NCI-H526 (cell line): ENCODE results near the gene NEK5.
"Not testable (repeated sequence)": the region's sequence is repeated elsewhere in the genome, so short reads cannot be mapped to it uniquely, and the experiment has no call there.

ENCODE experiments used
- DNase-seq, 2 experiments: peaks; one replicate each; lab custom pipeline; 2025; lab: John Stamatoyannopoulos, UW

The NEK5 gene

DNA sequence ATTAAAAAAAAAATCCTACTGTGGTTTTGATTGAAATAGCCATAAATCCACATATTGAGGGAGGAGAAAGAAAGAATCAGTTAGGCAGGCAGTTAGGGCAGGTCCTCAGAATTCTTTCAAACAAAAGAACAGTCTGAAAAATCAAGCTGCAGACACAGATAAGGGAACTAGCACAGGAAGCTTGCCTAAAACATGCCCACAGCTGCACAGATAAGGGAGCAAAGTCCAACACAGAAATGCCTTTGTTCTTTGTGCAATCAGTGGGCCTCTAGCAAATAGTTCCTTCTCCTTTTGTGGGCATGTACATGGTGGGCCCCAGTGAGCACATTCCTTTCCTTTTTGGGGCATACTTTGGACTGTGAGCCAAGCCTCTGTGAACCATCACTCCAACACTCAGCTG, 61.6 kb downstream of the NEK5 start:
- no peak for DNase-seq

DNA sequence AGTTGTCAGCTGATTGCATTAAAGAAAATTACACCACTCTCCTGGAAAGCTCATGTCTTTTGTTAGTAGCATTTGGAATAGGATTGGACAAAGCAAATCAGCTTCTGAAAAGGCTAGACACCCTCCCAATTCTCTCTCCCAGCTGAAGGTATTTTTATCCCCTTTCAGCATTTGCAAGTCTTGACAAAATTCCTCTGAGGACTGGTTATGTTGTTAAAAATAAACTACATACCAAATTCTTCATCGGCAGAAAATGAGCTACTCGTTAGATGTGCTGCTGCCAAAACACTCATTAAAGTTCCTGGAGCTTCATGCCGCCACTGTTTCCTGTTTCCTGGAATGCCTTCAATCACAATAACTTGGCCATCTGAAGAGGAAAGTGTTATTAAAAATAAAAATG, 67.3 kb downstream of the NEK5 start:
- DNase-seq = no peak

DNA sequence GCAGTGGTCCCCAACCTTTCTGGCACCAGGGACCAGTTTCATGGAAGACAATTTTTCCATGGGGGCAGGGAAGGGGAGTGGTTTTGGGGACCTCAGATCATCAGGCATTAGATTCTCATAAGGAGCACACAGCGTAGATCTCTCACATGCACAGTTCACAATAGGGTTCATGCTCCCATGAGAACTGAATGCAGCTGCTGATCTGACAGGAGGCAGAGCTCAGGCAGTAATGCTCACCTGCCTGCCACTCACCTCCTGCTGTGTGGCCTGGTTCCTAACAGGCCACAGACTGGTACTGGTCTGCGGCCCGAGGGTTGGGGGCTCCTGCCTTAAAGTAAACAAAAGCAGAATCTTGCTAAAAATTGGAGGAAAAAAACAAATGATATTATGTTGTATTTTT, 67.8 kb downstream of the NEK5 start:
- DNase-seq = not testable (repeated sequence)

DNA sequence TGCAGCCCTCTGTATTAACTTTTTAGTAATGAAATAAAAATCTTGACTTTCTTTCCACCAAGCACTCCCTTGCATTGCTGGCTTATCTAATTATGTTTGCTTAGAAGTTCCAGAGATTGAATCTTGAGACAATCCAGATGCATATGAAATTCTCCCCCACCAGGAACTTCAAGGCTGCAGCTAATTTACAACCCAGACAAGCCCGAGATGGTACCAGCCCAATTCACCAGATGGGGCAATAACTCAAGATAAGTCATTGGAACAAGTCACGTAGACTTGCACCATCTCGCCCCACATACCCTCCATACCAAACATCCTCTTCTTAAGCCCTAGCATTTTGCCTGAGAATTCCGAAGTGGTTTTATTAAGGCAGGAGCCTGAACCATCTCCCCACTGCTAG, 75.4 kb downstream of the NEK5 start:
- no peak for DNase-seq

DNA sequence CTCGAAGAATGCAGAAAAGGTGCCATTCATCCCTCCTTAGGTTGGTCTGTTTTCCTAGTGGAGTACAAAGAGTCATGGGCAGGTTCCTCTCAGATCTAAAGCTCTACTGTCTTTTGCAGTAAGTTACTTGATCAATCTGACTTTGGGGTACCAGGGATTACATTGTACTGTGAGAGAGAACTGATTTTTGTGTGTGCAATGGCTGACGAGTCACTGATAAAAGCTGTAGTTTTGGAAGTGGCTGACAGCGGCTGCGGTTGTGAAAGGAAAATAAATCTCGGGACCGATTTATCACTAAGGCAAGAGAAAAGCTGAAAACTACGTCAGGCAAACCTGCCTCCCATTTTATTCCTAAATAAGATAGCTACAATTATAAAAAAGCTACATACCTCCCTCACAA, 77.5 kb downstream of the NEK5 start:
- no peak for DNase-seq

DNA sequence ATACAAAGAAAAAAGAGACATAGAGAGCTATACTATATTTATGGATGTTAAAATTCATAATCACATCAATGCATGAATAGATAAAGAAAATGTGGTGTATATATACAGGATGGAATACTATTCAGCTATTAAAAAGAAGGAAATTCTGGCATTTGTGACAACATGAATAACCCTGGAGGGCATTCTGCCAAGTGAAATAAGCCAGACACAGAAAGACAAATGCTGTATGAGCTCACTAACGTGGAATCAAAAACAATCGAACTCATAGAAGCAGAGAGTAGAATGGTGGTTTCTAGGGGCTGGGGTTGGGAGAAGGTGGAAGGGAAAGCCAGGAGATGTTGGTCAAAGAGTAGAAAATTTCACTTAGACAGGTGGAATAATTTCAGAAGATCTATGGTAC, 80.4 kb downstream of the NEK5 start:
- no peak for DNase-seq

DNA sequence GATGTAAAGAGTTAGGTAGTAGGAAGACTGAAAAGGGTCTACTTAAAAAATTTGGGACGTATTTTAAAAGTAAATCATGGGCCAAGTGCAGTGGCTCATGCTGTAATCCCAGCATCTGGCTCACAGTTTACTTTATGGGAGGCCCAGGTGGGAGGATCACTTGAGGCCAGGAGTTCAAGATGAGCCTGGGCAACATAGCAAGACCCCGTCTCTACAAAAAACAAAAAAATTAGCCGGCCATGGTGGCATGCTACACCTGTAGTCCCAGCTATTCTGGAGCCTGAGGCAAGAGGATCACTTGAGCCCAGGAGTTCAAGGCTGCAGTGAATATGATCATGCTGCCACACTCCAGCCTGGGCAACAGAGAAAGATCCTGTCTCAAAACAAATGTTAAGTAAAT, 81.4 kb downstream of the NEK5 start:
- DNase-seq = no peak

DNA sequence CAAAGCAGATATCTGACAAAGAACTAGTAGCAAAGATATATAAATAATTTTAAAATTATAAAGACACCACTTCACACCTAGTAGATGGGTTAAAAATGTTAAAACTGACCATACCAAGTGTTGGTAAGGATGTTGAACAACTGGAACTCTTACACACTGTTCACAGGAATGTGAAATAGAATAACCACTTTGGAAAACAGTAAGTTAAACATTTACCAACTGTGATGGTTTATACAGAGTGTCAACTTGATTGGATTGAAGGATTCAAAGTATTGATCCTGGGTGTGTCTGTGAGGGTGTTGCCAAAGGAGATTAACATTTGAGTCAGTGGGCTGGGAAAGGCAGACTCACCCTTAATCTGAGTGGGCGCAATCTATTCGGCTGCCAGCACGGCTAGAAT, 85.2 kb downstream of the NEK5 start:
- DNase-seq = no peak

DNA sequence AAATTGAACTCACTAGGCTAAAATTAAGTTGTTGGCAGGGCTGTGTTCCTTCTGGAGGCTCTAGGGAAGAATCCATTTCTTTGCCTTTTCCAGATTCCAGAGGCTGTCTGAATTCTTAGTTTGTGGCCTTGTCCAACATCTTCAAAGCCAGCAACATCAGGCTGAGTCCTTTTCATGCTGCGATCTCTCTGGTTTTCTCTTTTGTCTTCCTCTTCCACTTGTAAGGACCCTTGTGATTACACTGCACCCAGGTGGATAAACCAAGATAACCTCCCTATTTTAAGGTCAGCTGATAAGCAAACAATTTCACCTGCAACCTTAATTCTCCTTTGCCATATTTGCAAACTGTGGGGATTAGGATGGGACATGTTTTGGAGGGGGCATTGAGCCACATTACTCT, 92.8 kb downstream of the NEK5 start:
- DNase-seq = no peak

DNA sequence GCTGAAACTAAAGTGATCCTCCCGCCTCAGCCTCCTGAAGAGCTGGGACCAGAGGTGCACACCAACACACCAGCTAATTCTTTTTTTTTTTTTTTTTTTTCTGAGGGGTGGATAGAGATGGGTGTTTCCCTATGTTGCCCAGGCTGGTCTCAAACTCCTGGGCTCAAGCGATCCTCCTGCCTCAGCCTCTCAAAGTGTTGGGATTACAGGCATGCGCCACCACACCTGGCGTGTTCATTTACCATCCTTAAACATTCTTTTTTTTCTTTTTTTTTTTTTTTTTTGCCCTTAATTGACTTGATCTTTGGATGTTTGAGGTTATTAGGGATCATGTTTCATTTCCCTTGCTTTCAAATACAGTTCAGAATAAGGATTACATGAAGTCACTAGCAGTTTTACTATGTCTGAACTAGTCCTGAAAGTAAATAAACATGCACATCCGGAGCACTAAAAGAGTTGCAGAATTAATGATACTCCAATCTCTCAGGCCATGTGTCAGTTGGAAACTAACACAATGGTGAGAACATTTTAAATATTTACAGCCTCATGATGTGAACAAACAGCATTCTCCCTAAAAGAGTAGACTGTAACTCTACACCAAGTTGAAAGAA, 94.2 kb downstream of the NEK5 start:
- DNase-seq = no peak

DNA sequence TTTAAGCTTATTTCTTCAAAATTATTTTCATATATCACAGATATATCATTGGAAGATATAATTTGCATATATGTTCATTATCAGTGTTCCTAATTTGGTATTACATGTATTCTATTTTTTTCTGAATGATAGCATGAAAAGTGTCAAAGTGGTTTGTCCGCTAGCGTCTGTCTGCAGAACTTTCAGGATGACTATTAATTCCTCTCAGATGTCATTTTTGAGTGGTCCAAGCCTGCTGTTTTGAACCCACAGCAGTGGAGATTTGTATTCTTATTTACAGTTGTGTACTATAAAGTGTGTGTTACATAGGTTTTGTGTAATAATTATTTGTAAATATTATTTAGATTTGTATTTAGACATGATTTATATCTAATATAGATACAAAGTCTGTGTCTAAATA, 95.8 kb downstream of the NEK5 start:
- no peak for DNase-seq

DNA sequence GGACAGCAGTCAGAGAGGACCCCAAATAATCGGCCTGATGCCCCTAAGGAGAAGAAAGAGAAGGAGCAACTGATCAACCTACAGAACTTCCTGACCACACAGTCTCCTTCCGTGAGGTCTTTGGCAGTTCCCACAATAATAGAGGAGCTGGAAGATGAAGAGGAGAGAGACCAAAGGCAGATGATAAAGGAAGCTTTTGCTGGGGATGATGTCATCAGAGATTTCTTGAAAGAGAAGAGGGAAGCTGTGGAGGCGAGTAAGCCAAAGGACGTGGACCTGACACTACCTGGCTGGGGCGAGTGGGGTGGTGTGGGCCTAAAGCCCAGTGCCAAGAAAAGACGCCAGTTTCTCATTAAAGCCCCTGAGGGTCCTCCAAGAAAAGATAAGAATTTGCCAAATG, 98.5 kb downstream of the NEK5 start:
- not testable (repeated sequence) for DNase-seq

DNA sequence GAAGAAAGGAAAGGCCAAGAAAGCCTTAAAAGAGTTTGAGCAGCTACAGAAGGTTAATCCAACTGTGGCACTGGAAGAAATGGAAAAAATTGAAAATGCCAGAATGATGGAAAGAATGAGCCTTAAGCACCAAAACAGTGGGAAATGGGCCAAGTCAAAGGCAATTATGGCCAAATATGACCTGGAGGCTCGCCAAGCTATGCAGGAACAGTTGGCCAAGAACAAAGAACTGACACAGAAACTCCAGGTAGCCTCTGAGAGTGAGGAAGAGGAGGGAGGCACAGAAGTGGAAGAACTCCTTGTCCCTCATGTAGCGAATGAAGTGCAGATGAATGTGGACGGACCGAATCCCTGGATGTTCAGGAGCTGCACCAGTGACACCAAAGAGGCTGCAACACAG, 99.3 kb downstream of the NEK5 start:
- DNase-seq = no peak

DNA sequence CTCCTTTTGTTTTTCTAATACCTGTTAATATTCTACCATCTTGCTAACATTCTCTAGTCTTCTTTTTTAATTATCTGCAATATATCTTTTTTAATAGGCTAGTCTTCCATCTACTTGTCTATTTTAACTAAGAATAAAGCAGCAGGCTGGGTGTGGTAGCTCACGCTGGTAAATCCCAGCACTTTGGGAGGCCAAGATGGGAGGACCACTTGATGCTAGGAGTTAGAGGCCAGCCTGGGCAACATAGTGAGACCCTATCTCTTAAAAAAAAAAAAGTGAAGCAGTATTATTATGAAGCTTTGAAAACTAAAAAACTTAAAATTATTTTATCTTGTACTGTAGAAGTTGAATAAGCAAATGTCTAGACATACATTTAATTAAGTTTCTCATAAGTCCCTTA, 101.0 kb downstream of the NEK5 start:
- DNase-seq = no peak

DNA sequence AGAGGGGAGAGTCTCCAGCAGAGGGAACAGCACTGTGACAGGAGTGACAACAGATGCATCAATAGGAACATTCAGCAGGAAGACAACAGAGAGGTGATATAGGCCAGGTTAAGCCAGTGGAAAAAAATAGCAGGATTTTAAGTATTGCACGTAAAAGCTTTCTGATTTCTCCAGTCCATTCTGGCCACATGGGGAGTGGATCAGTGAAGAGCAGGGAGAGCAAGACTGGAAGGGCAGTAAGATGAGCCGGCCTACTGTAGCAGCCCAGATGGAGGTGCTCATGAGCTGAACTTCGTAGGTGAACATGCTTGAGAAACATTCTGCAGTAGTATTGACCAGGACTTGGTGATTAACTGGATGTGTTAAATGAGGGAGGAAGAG, 102.6 kb downstream of the NEK5 start:
- DNase-seq = no peak

DNA sequence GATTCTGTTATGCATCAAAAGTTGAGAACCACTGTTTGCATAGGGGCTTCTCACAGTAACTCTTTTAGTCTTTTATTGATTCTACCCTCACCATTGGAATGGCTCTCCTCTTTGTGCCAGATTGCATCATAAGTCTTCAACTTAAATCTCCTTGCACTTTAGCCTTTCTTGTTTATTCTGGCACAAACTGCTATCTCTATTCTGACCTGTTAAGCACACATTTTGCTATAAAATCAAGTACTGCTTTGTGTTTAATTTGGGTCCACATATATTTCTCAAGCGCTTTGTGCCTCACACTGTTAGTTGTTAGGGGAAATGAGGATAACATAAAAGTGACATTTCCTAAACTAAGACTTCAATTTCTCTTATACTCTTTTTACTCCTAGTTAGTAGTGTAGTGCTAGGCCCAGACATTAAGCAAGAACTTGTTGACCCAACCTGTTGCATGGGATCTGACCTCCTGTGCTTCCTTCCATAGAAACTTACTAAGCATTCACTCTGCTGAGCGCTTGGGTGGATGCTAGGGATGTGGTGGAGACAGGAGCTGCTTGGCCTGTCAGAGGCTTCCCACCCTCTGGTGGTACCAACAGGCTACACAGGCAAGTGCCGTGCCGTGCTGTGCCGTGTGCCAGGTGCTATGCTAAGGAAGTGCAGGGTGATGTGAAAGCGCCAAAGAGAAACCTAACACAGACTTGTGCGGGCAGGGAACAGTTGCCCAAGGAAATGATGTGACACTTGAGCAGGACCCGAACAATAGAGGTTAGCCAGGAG, 103.2 kb downstream of the NEK5 start:
- DNase-seq = no peak

DNA sequence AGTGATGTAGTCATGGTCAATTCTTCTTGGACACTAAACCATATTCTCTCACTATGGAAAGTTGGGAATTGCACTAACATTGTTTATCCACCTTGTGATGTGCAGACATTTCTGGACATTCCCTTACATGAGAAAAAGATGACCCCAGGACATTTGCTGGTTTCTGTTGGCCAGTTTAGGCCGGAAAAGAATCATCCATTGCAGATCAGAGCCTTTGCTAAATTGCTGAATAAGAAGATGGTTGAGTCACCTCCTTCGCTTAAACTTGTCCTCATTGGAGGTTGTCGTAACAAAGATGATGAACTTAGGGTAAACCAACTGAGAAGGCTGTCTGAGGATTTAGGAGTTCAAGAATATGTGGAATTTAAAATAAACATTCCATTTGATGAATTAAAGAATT, 104.4 kb downstream of the NEK5 start, which contains the start of gene UTP14C:
Gene UTP14C, plus strand, starts transcription at position 211 of the 400 bp plus-strand sequence. CDS start 4,114 bp downstream, outside the sequence.
- DNase-seq = no peak

DNA sequence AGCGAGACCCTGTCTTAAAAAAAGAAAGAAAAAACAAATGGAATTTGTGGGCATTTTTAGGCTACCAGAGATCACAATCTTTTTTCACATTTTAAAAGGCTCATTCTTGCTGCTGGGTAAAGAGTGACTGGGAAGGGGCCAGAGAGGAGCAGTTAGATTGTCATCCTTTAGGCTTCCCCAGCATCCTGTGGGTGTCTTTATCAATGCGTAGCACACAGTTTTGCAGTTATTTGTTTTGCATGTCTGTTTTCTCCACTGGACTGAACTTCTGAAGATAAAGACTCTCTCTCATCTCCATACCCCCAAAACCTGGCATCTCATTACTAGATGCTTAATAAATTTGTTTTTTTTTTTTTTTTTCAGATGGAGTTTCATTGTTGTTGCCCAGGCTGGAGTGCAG, 106.5 kb downstream of the NEK5 start:
- no peak for DNase-seq

DNA sequence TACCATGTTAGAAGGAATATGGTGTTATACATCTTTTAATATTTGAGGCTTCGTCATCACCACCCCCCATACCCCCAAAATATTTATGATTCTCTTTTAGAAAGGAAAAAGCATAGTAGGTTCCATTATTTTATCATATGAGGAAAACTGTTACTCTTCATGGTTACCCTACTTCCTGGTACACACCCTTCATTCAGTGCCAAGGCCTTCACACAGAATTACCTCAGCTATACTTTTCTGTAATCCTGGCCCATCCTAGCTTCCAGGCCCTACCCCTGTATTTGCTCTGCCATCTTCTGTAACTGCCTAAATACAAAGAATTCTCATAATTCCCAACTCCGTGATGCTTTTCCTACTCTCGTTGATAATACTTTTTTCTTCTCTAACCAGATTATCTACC, 108.7 kb downstream of the NEK5 start:
- DNase-seq = no peak

DNA sequence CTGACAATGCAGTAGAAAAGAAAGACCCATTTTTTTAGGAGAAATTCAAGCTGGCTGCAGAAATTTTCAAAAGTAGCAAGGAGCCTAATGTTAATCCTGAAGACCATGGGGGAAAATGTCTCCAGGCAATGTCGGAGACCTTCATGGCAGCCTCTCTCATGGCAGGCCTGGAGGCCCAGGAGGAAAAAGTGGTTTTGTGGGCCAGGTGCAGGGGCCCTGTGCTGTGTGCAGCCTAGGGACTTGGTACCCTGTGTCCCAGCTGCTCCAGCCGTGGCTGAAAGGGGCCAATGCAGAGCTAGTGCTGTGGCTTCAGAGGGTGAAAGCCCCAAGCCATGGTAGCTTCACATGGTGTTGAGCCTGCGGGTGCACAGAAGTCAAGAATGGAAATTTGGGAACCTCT, 112.6 kb downstream of the NEK5 start:
- no peak for DNase-seq

DNA sequence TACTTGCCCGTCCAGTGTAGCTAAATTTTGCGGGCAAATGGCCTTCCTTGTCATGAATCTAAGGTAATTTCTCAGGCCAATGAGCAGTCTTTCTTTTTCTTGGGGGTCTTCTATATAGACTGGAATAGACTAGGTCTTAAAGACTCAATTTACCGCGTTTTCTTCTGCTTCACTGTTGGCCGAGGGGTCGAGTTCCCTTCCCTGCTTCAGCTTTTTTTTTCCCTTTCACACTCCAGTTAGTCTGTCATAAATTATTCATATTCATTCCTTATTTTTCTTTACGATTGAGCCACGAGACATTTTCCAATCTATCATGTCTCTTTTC, 116.4 kb downstream of the NEK5 start:
- DNase-seq = no peak

DNA sequence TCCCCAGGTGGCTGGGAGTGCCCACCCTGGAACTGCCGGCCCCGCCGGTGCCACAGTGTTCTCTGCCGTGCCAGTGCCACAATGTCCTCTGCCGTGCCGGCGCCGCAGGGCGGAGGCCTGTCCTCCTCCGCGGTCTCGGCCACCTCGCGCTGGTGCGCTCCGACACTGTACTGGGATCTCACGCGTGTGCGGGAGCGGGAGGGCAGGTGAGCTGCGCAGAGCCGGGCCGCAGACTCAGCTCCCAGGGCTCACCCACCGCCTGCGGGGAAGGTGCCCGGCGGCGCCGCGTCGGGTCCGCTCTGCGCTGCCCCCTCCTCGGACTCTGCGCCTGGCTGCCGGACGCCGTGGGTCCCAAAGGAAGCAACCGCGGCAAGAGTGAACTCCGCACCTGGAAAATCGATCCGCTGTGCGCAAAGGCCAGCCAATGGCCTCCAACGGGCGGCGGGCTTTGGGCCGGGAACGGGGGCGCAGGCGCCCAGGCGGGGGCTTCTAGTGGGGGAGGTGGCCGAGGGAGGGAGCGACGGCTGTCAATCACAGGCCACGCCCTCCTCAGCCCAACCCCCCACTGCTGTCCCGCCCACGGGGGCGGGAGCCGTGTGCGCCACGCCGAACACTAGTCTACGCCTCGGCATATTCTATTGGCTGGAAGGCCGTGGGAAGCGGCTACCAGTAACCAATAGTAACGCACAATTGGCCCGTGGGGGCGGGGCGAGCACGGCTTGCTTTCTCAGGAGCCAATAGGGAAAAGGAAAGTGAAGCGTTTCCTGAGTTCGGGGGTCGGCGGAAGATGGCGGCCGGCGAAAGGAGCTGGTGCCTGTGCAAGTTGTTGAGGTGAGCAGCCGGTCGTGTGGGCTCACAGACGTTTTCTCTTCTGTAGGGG, 117.0 kb downstream of the NEK5 start, which contains the start of gene ALG11:
Gene ALG11, plus strand, starts transcription at position 767 of the 880 bp plus-strand sequence. Its CDS starts 21 bp downstream, at position 788.
- DNase-seq = peak; percentile 98 to 100
